ENCODE measurements around the gene TXNRD2.

The TXNRD2 gene

GRCh38 chr22:19941365-19942082 lies at the start of gene TXNRD2, which contains the start of gene COMT:
Gene TXNRD2, minus strand, starts transcription at chr22:19941818. Its CDS starts 15 bp downstream, at chr22:19941803.
Gene COMT, plus strand, starts transcription at chr22:19941772. Its CDS starts 20,755 bp downstream, at chr22:19962527.
- no peak for DNase-seq (ENCODE audit: low read depth)

GRCh38 chr22:19991395-19991644 lies 49.7 kb upstream of the TXNRD2 start:
- DNase-seq (ENCODE audit: low read depth), result no peak

DNA sequence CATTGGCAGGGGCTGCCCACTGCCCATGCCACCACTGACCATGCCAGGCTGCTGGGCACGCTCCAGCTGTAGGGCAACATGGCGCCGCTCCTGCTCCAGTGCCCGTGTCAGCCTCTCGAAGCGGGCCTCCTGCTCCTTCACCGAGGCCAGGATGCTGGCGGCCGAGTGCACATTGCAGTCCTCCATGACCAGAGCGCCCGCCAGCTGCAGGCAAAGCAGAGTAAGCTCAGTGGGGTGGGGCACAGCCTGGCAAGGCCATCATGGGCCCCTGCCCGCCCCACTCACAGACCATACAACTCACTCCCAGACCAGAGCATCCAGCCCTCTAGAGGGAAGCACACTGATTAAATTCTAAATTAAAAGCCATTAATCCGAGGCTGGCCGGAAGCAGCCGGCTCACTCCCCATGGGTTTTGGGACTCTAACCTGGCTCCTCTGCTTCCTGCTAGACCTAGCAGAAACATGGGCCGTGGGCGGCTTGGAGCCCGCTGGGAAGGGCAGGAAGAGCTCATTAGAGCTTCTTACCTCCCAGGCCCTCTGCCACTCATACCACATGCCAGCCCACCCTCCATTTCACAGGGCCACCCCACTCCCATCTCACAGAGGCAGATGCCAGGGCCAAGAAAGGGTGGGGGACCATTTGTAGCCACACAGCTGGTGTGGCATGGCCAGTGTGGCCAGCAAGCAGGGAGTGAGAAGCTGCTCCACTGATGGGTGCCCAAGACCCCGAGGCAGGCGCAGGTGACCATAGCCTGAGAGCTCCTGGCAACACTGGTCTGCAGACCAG lies 49.2 kb upstream of the TXNRD2 start:
- DNase-seq (ENCODE audit: low read depth), result no peak

DNA sequence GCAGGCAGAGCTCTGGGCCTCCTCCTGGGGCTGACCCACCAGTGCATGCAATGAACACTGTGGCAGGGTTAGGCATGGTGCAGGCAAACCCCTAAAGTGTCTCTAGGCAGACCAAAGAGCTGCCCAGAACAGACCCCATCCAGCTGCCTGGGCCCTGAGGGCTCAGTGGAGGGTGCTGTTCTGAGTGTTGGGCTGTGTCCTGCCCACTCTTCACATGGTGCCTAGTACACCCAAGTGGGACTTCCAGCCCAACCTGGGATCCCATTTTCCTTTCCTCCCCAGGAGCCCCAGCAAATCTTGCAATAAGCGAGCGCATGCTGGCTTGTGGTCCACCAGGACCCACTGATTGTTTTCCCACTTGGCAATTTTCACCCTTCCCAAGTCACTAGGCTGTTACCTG lies 48.6 kb upstream of the TXNRD2 start:
- DNase-seq (ENCODE audit: low read depth), result no peak

- DNase-seq (ENCODE audit: low read depth), result no peak
Observed at GRCh38 chr22:19989725-19990067, 48.1 kb upstream of the TXNRD2 start.

- no peak for DNase-seq (ENCODE audit: low read depth)
Observed at GRCh38 chr22:19988965-19989724, 47.5 kb upstream of the TXNRD2 start.

DNA sequence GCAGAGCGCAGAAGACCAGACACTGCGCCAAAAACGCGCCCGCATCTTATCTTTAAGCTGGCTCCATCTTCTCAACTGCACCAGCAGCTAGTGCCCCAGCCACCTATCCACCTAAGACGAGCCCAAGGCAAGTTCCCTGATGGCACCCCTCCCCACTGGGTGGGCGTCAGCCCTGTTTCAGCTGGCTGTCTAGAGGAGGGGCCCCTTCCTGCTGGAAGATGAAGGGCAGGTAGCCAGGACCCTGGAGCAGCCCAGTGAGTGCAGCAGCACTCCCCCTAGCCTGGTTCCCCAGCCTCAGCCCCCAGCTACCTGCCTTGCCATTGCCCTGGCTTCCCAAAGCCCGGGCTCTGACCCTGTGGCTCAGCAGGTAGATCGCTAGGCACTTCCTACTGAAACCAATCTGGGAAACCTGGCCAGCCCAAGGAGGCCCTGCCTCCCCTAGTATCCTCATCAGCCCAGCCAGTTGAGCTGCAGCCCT lies 46.8 kb upstream of the TXNRD2 start:
- no peak for DNase-seq (ENCODE audit: low read depth)

- no peak for DNase-seq (ENCODE audit: low read depth)
Observed at GRCh38 chr22:19987394-19988306, 46.0 kb upstream of the TXNRD2 start.

GRCh38 chr22:19986410-19987341 lies 45.1 kb upstream of the TXNRD2 start:
- no peak for DNase-seq (ENCODE audit: low read depth)

DNA sequence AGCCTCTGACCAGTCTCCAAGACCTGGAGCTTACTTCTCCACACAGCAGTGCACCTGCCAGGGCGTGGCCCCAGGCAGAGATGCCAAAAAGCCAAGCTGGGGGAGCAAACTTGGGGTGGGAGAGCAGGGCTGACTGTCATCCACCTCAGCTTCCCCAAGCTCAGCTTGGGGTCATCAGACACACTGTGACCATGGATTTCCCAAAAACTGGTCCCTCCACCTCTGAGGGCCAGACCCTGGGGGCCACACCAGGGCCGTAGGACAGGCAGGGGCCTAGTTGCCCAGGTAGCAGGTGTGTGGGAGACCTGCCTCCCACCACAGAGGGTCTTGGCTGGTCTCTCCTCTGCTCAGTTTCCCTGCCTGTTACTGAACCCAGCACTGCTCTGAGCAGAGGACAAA lies 44.4 kb upstream of the TXNRD2 start:
- no peak for DNase-seq (ENCODE audit: low read depth)

- no peak for DNase-seq (ENCODE audit: low read depth)
Observed at GRCh38 chr22:19984851-19985811, 43.5 kb upstream of the TXNRD2 start.

GRCh38 chr22:19984201-19984753 lies 42.7 kb upstream of the TXNRD2 start:
- DNase-seq (ENCODE audit: low read depth), result no peak

GRCh38 chr22:19983741-19984140 lies 42.1 kb upstream of the TXNRD2 start:
- no peak for DNase-seq (ENCODE audit: low read depth)

DNA sequence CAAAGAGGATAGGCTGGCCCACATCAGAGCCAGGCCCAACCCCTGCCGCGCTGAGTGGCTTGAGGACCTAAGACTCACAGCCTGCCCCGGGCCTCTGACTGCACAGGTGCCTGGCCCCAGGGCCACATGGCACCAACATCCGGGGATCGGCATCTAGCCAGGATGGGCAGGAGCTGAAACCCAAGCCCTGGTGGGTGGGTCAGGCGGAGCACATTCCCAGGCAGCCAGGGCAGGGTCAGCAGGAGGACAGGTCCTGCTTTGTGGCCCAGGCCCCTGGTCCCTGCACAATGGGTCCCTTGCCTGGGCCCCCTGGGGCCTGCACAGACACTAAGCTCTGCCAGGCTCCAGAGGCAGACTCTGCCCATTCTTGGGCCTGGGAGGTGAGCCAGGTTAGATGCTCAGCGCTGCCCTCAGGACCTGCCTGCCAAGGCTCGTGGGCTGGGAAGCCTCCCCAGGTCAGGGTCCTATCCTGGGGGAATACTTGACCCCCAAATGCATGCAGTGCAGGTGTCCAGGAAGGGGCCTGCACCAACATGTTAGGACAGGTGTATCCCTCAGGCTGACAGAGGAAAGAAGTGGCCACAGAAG lies 41.5 kb upstream of the TXNRD2 start:
- DNase-seq (ENCODE audit: low read depth), result no peak

DNA sequence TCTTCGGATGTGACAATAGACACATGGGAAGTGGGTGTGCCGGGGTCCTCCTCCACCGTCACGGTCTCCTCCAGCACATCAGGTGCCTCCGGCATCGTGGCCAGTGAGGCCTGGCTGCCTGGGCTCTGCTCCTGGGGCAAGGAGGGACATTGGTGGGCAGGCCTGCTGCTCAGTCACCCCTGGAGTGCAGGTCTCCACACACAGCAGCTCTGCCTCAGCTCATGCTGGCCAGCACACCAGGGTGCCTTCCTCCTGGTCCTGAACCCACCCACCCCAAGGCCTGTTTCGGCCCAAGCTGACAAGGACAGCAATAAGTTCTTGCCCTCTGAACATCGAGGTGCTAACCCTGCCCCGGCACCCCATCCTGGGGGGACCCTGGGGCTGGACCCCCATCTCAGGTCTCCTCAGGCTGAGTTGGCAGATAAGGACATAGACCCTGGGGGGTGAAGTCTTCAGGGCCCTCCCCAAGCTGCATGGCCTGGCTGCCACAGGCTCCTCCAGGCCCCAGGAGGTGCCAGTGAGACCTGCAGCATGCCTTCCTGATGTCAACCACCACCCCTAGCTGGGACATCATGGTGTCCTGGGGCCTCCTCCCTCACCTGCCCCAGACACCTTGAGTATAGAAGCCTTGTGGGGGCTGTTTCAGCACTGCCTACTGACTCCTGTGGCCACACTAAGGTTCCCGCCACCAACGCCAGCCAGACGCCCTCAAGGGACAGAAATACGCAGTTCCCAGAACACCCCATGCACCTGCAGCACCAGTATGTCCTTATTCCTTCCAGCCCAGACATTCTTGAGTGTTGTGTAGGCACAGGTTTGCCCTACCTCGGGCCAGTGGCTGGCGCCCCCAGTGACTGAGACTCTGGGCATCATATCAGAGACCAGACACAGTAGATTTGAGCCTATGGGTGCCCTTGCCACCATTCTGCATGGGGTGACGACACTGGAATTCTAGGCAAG lies 40.6 kb upstream of the TXNRD2 start:
- no peak for DNase-seq (ENCODE audit: low read depth)

GRCh38 chr22:19981171-19981960 lies 39.7 kb upstream of the TXNRD2 start:
- no peak for DNase-seq (ENCODE audit: low read depth)

- DNase-seq (ENCODE audit: low read depth), result no peak
Observed at GRCh38 chr22:19980766-19981165, 39.1 kb upstream of the TXNRD2 start.
